Measurements from ENCODE around the gene PRUNE2.
A peak's percentile ranks its signal among the peaks of the same experiment; 100 is the strongest.

PRUNE2 gene

GRCh38 chr9:76927540-76928240 lies 21.8 kb upstream of the PRUNE2 start:
- no peak overlapping the region for H3K27ac ChIP-seq
- TF ChIP-seq CTCF (conservative IDR thresholded peaks at IDR 0.05): no peak

- TF ChIP-seq CTCF (conservative IDR thresholded peaks at IDR 0.05): no peak
- no peak overlapping the region for H3K27ac ChIP-seq
Measured at GRCh38 chr9:76926846-76927245, 20.9 kb upstream of the PRUNE2 start.

DNA sequence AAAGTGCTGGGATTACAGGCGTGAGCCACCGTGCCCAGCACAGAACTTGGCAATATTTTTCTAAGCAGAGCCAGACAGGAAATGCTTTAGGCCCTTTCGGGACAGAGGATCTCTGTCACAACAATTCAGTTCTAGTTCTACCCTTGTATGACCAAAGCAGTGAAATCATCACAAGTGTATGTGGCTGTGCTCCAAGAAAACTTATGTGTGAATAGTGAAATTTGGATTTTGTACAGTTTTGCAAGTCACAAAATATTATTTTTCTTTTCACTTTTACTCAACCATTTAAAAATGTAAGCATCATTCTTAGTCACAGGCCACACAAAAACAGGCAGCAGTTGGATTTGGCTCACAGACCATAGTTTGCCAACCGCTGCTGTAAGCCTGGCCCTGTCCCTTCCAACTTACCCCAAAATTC lies 20.4 kb upstream of the PRUNE2 start:
- no peak overlapping the region for H3K27ac ChIP-seq
- no peak for TF ChIP-seq CTCF (conservative IDR thresholded peaks at IDR 0.05)

DNA sequence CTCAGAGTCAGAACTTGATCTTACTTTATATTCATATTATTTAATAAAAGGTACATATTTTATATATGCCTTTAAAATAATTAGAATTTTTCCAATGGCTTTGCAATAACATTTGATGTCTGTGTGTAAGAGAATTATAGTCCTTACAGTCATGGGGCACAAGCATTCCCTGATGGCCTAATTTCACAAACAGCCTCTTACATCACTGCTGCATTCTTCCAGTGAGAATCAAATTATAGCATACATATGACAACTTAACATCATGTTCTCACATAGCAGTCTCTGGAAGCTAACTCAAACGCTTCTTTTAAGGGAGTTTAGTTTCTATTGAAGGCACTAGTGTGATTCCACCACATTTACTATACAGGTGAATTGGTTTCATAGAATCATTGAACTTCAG lies 15.3 kb upstream of the PRUNE2 start:
- H3K27ac ChIP-seq: no peak overlapping the region
- TF ChIP-seq CTCF (conservative IDR thresholded peaks at IDR 0.05): no peak

DNA sequence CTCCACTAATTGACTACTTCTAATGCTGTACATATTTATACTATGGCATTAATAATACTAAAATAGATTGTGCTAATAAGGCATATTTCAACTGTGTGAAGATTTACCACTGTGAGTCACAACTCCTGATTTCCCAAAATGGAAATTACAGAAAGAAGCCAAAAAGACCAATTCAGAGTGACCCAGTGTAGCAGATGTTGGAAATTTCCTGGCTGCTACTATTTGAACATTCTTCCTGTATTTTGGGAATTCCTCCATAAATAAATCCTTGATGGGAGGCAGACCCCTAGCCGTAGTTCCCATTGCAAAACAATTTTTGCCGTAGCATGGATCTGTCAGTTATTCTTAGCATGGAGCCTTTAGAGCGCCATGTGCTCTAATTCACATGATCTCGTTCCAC lies 11.4 kb upstream of the PRUNE2 start:
- TF ChIP-seq CTCF (conservative IDR thresholded peaks at IDR 0.05): no peak
- H3K27ac ChIP-seq: peak overlapping the region; percentile 93

- no peak for TF ChIP-seq CTCF (conservative IDR thresholded peaks at IDR 0.05)
- peak overlapping the region; percentile 93 for H3K27ac ChIP-seq
Measured at GRCh38 chr9:76916231-76916630, 10.3 kb upstream of the PRUNE2 start.

DNA sequence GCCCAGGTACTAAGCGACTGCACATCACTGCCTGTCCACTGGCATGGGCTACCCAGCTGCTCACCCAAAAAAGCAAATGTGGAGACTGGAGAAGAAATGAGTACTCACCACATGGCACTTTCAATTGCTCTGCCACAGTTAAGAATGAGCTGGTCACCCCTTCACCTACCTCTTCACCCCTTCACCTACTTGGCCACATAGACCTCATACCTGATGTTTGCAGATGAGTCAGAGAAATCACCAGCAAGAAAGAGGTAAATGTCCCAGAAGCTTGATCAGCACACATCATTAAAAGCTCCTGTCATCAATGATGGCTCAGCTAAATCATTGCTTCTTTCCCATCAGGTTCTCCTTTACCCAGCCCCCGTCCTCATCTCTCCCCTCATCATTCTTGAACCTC lies 7.6 kb upstream of the PRUNE2 start:
- TF ChIP-seq CTCF (conservative IDR thresholded peaks at IDR 0.05): no peak
- peak overlapping the region; percentile 93 for H3K27ac ChIP-seq

Data from VCaP (cell line).